Mononuclear cell (primary cell): Measurements from ENCODE around the gene SUFU. TPM values are rescaled to one million over a fixed set of nuclear protein-coding genes. Genes with fewer than 3 reads are reported as not detected.

Experiments used
- H3K27me3 ChIP-seq: 2 replicates; pipeline ENCODE4 v1.6.0; 2011; ENCODE audit warnings: low read length, control low read depth; ENCODE audit not compliant: insufficient read depth
- H3K4me1 ChIP-seq: 2 replicates; pipeline ENCODE4 v1.5.1; 2011; ENCODE audit warnings: mild to moderate bottlenecking, low read length, control low read depth; ENCODE audit not compliant: insufficient read depth
- H3K4me3 ChIP-seq: 2 replicates; pipeline ENCODE4 v1.5.1; 2011; ENCODE audit warnings: mild to moderate bottlenecking, low read length, moderate library complexity
- H3K9me3 ChIP-seq: 2 replicates; pipeline ENCODE4 v1.5.1; 2011; ENCODE audit warnings: low read depth, mild to moderate bottlenecking, control low read depth, low read length
- total RNA-seq: library from RNA; depleted of rRNA; stranded (reverse); fragments of >200 nt; gene quantifications from one replicate; pipeline ENCODE4 v1.2.3, GENCODE V29; 2012

SUFU gene
- total RNA-seq, 1 donor: 1.8 TPM

GRCh38 chr10:102629661-102630614, 126.2 kb downstream of the SUFU start:
- Histone ChIP-seq H3K4me1 (peaks cover 35% of the 10 kb centered on the region), H3K4me3 (no peak overlapping the region), H3K9me3 (no peaks in the 10 kb centered on the region), H3K27me3 (no peaks in the 10 kb centered on the region)

GRCh38 chr10:102630663-102631062, 126.9 kb downstream of the SUFU start:
- H3K27me3 ChIP-seq: no peaks in the 10 kb centered on the region
- H3K9me3 ChIP-seq: no peaks in the 10 kb centered on the region
- H3K4me3 ChIP-seq: no peak overlapping the region
- peaks cover 43% of the 10 kb centered on the region for H3K4me1 ChIP-seq

GRCh38 chr10:102631525-102632393, 128.0 kb downstream of the SUFU start:
- Histone ChIP-seq H3K4me1 (peaks cover 49% of the 10 kb centered on the region), H3K4me3 (no peak overlapping the region), H3K27me3 (no peaks in the 10 kb centered on the region), H3K9me3 (no peaks in the 10 kb centered on the region)

GRCh38 chr10:102632394-102633111, 128.8 kb downstream of the SUFU start:
- H3K4me1 ChIP-seq: peaks cover 49% of the 10 kb centered on the region
- no peaks in the 10 kb centered on the region for H3K9me3 ChIP-seq
- H3K4me3 ChIP-seq: no peak overlapping the region
- no peaks in the 10 kb centered on the region for H3K27me3 ChIP-seq

- Histone ChIP-seq H3K27me3 (no peaks in the 10 kb centered on the region), H3K9me3 (no peaks in the 10 kb centered on the region), H3K4me1 (peaks cover 49% of the 10 kb centered on the region), H3K4me3 (no peak overlapping the region)
Observed at GRCh38 chr10:102633287-102633686, 129.5 kb downstream of the SUFU start.

- H3K4me3 ChIP-seq: no peak overlapping the region
- no peaks in the 10 kb centered on the region for H3K27me3 ChIP-seq
- no peaks in the 10 kb centered on the region for H3K9me3 ChIP-seq
- H3K4me1 ChIP-seq: peaks cover 49% of the 10 kb centered on the region
Observed at GRCh38 chr10:102633848-102634247, 130.1 kb downstream of the SUFU start.

GRCh38 chr10:102634686-102635085, 130.9 kb downstream of the SUFU start:
- H3K9me3 ChIP-seq: no peaks in the 10 kb centered on the region
- H3K27me3 ChIP-seq: no peaks in the 10 kb centered on the region
- H3K4me3 ChIP-seq: no peak overlapping the region
- peaks cover 49% of the 10 kb centered on the region for H3K4me1 ChIP-seq

GRCh38 chr10:102635377-102635776, 131.6 kb downstream of the SUFU start:
- Histone ChIP-seq H3K4me1 (peaks cover 49% of the 10 kb centered on the region), H3K4me3 (no peak overlapping the region), H3K9me3 (no peaks in the 10 kb centered on the region), H3K27me3 (no peaks in the 10 kb centered on the region)

- Histone ChIP-seq H3K4me1 (peaks cover 24% of the 10 kb centered on the region), H3K4me3 (no peak overlapping the region), H3K27me3 (no peaks in the 10 kb centered on the region), H3K9me3 (no peaks in the 10 kb centered on the region)
Observed at GRCh38 chr10:102639537-102639936, 135.8 kb downstream of the SUFU start.

GRCh38 chr10:102641402-102641801, 137.6 kb downstream of the SUFU start:
- H3K27me3 ChIP-seq: no peaks in the 10 kb centered on the region
- H3K9me3 ChIP-seq: no peaks in the 10 kb centered on the region
- peak overlapping the region; percentile 98 for H3K4me3 ChIP-seq
- H3K4me1 ChIP-seq: peaks cover 11% of the 10 kb centered on the region

- Histone ChIP-seq H3K4me3 (peak overlapping the region; percentile 98), H3K4me1 (peaks cover 18% of the 10 kb centered on the region), H3K27me3 (no peaks in the 10 kb centered on the region), H3K9me3 (no peaks in the 10 kb centered on the region)
Observed at GRCh38 chr10:102641880-102642735, 138.3 kb downstream of the SUFU start.

- Histone ChIP-seq H3K9me3 (no peaks in the 10 kb centered on the region), H3K4me1 (peaks cover 25% of the 10 kb centered on the region), H3K4me3 (peak overlapping the region; percentile 98), H3K27me3 (no peaks in the 10 kb centered on the region)
Observed at GRCh38 chr10:102642736-102643335, 139.1 kb downstream of the SUFU start.

GRCh38 chr10:102643336-102644065, 139.7 kb downstream of the SUFU start:
- H3K9me3 ChIP-seq: no peaks in the 10 kb centered on the region
- no peaks in the 10 kb centered on the region for H3K27me3 ChIP-seq
- H3K4me3 ChIP-seq: peak overlapping the region; percentile 98
- peaks cover 32% of the 10 kb centered on the region for H3K4me1 ChIP-seq
